ENCODE results near the gene ADGRB3.

DNA sequence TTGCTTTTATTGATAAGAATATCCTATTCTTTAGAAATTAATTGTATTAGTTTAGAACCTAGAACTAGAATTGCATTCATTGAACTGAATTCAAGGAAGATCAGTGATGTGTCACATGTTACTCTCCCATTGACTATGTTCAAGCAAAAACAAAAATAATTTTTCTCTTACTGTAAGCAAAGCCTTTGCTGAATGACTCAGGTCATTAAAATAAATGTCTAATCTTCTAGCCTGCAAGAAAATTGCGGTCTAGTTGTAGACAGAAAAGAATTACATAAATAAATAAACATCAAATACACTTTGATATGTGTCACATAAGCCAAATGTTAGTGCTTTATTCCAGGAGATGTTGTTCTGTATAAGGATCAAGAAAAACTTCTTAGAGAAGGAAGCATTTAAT is 387.9 kb downstream of the ADGRB3 start:
- TF ChIP-seq RAD21 (IDR thresholded peaks at IDR 0.05; ENCODE audit: low read depth): no peak
- TF ChIP-seq TAF1 (IDR thresholded peaks at IDR 0.05; ENCODE audit: low read depth): no peak
- TF ChIP-seq YY1 (IDR thresholded peaks at IDR 0.05; ENCODE audit: low read depth): no peak
- no peak for TF ChIP-seq CREB1 (IDR thresholded peaks at IDR 0.05; ENCODE audit: low read depth)
- TF ChIP-seq, protein P1, sequence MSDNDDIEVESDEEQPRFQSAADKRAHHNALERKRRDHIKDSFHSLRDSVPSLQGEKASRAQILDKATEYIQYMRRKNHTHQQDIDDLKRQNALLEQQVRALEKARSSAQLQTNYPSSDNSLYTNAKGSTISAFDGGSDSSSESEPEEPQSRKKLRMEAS (IDR thresholded peaks at IDR 0.05): no peak
- no peak for TF ChIP-seq ZBTB7A (IDR thresholded peaks at IDR 0.05; ENCODE audit: low read depth)
- no peak for TF ChIP-seq CEBPB (IDR thresholded peaks at IDR 0.05)
- no peak for TF ChIP-seq FOXM1 (IDR thresholded peaks at IDR 0.05; ENCODE audit: borderline replicate concordance, low read depth)
- TF ChIP-seq TEAD4 (IDR thresholded peaks at IDR 0.05): no peak

All from Ishikawa (cell line).